Tibial nerve (tissue), 4 donors: Measurements from ENCODE around the gene WDFY3. TPM values are rescaled to one million over a fixed set of nuclear protein-coding genes. Genes with fewer than 3 reads are reported as not detected.

Source experiments
- DNase-seq, 2 donors: peaks; one replicate each; pipeline ENCODE4 v3.0.0-alpha.2; 2019; ENCODE audit warnings: low spot score in 2 of 2
- H3K27ac ChIP-seq, 4 donors: fragments of 200-600 bp; sonication (generic) in 3 of 4; one replicate each; pipeline ENCODE4 v1.5.1; 2017 to 2019; ENCODE audit warnings: mild to moderate bottlenecking in 1 of 4
- H3K27me3 ChIP-seq, 2 donors: fragments of 200-600 bp; sonication (generic) in 1 of 2; one replicate each; pipeline versions ENCODE4 v1.5.1 to v1.6.0; 2017 to 2019
- H3K36me3 ChIP-seq, 3 donors: fragments of 200-600 bp; sonication (generic); one replicate each; pipeline ENCODE4 v1.5.1; 2018 to 2019
- H3K4me1 ChIP-seq, 4 donors: fragments of 200-600 bp; sonication (generic) in 3 of 4; one replicate each; pipeline ENCODE4 v1.5.1; 2017 to 2019
- H3K4me3 ChIP-seq, 4 donors: fragments of 200-600 bp; sonication (generic) in 3 of 4; one replicate each; pipeline ENCODE4 v1.5.1; 2017 to 2019; ENCODE audit warnings: mild to moderate bottlenecking in 1 of 4, moderate library complexity in 1 of 4
- H3K9me3 ChIP-seq, 4 donors: fragments of 200-600 bp; sonication (generic) in 3 of 4; one replicate each; pipeline ENCODE4 v1.5.1; 2017 to 2019
- CTCF ChIP-seq, 5 experiments: fragments of 200-600 bp in 3 of 5; fragments of 450-650 bp in 2 of 5; sonication (generic) in 3 of 5; IDR thresholded peaks; one replicate each; pipeline ENCODE4 v1.5.1; 2016 to 2019; ENCODE audit warnings: antibody characterized with exemption in 5 of 5, mild to moderate bottlenecking in 3 of 5, moderate library complexity in 2 of 5
- EP300 ChIP-seq, 2 donors: sonication (generic); formaldehyde crosslinking; IDR thresholded peaks; one replicate each; pipeline ENCODE4 v1.6.1; 2017; ENCODE audit warnings: antibody characterized with exemption in 2 of 2, mild to moderate bottlenecking in 1 of 2
- POLR2A ChIP-seq, 2 donors: fragments of 450-650 bp; IDR thresholded peaks; one replicate each; pipeline ENCODE4 v1.6.1; 2017; ENCODE audit warnings: antibody characterized with exemption in 2 of 2, mild to moderate bottlenecking in 2 of 2, moderate library complexity in 2 of 2
- WGBS, 2 donors: methylation state at CpG; one replicate each; pipeline ENCODE4 v1.1.5; 2018; 5-methylcytosine and 5-hydroxymethylcytosine counted together
- total RNA-seq, 4 donors: library from RNA; depleted of rRNA; stranded (reverse); fragments of >200 nt; gene quantifications; one replicate each; pipeline ENCODE4 v1.1.0, GENCODE V29; 2016

The WDFY3 gene
- total RNA-seq, 4 donors from 2014 or later: 79.4 to 172 (median 116) TPM

DNA sequence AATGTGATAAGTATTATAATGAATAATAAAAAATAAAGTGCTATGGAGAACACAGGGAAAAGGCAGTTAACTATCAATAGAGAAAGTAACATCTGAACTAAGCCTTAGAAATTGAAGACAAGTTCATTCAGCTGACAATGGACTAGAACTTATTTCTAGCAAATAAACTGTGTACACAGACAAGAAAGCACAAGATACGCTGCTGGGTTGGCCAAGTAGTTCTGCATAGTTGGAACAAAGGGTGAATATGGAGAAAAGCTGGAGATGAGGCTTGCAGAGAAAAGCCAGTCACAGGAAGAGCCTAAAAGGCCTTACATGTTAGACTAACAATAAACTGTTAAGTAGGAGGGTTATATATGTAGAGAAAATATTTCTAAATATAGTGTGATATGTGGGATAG lies 71.2 kb downstream of the WDFY3 start:
- H3K4me3 ChIP-seq: no peak overlapping the region
- H3K9me3 ChIP-seq: no peaks in the 10 kb centered on the region
- no peak for TF ChIP-seq POLR2A (IDR thresholded peaks at IDR 0.05)
- TF ChIP-seq EP300 (IDR thresholded peaks at IDR 0.05): no peak
- no peak for TF ChIP-seq CTCF (IDR thresholded peaks at IDR 0.05)
- H3K4me1 ChIP-seq: peaks cover 0 to 9% (median 0%) of the 10 kb centered on the region in 4 donors
- DNase-seq: no peak
- no peaks in the 10 kb centered on the region for H3K27me3 ChIP-seq
- no peak overlapping the region for H3K27ac ChIP-seq
- peaks cover 0 to 19% (median 0%) of the 10 kb centered on the region in 3 donors for H3K36me3 ChIP-seq
- WGBS, 2 donors: 92 to 97% methylated on average over 1 of the region's 1 CpG

- Histone ChIP-seq H3K9me3 (no peaks in the 10 kb centered on the region), H3K4me1 (peaks cover 0 to 9% (median 0%) of the 10 kb centered on the region in 4 donors), H3K36me3 (peaks cover 0 to 19% (median 0%) of the 10 kb centered on the region in 3 donors), H3K27me3 (no peaks in the 10 kb centered on the region), H3K27ac (no peak overlapping the region), H3K4me3 (no peak overlapping the region)
- 96 to 98% methylated on average over 10 of the region's 10 CpGs for WGBS, 2 donors
- DNase-seq: no peak
- TF ChIP-seq EP300 (IDR thresholded peaks at IDR 0.05) (no peak), CTCF (IDR thresholded peaks at IDR 0.05) (no peak), POLR2A (IDR thresholded peaks at IDR 0.05) (no peak)
Measured at GRCh38 chr4:84894621-84895020, 71.9 kb downstream of the WDFY3 start.

DNA sequence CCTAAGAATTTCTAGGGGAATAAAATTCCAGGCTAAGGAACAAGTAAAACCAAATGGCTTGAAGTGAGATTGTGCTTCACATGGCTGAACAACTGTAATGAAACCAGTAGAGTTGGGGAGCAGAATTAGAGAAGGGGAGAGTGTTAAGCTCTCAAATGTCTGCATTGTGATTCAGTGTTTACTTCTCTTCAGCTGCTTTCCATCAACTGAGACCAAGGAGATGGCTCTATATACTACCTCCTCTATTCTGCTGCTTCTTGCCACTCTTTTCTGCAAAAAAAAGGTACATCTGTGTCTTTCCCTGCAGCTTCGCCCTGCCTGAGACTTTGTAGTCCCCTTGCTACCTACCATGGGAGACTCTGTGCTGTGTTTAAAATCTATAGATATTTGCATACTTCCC lies 73.5 kb downstream of the WDFY3 start:
- no peak for DNase-seq
- Histone ChIP-seq H3K4me1 (peaks cover 0 to 9% (median 0%) of the 10 kb centered on the region in 4 donors), H3K4me3 (no peak overlapping the region), H3K27me3 (no peaks in the 10 kb centered on the region), H3K27ac (no peak overlapping the region), H3K36me3 (peaks cover 0 to 19% (median 0%) of the 10 kb centered on the region in 3 donors), H3K9me3 (no peaks in the 10 kb centered on the region)
- 79 to 84% methylated on average over 1 of the region's 1 CpG for WGBS, 2 donors
- no peak for TF ChIP-seq EP300 (IDR thresholded peaks at IDR 0.05)
- TF ChIP-seq CTCF (IDR thresholded peaks at IDR 0.05): no peak

GRCh38 chr4:84887824-84888223 lies 78.7 kb downstream of the WDFY3 start:
- Histone ChIP-seq H3K9me3 (no peaks in the 10 kb centered on the region), H3K4me3 (no peak overlapping the region), H3K27me3 (no peaks in the 10 kb centered on the region), H3K36me3 (peaks cover 0 to 8% (median 0%) of the 10 kb centered on the region in 3 donors), H3K27ac (no peak overlapping the region), H3K4me1 (peaks cover 0 to 13% (median 0%) of the 10 kb centered on the region in 4 donors)
- no peak for DNase-seq
- WGBS, 2 donors: 94 to 96% methylated on average over 2 of the region's 2 CpGs
- no peak for TF ChIP-seq POLR2A (IDR thresholded peaks at IDR 0.05)
- no peak for TF ChIP-seq EP300 (IDR thresholded peaks at IDR 0.05)
- no peak for TF ChIP-seq CTCF (IDR thresholded peaks at IDR 0.05)

DNA sequence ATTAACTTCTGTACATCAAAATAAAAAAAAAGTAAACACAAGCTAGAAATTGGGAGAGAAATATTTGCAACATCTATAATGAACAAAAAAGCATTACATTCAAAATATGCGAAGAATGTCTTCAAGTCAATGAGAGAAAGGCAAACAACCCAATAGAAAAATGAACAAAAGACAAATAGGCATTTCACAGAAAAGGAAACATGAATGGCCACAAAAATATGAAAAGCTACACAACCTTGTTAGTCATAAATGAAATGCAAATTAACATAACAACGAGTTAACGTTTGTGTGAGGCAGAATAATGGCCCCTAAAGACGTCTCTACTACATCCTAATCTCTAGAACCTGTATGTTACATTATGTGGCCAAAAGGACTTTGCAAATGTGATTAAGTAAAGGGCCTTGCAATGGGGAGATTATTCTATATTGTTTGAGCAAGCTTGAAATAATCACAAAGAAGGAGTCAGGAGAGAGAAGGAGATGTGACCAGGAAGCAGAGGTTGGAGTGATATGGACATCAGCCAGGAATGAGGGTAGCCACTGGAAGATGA lies 86.8 kb downstream of the WDFY3 start:
- 48 to 50% methylated on average over 4 of the region's 4 CpGs for WGBS, 2 donors
- H3K27me3 ChIP-seq: no peaks in the 10 kb centered on the region
- H3K36me3 ChIP-seq: peaks cover 0 to 12% (median 0%) of the 10 kb centered on the region in 3 donors
- no peak overlapping the region for H3K4me3 ChIP-seq
- TF ChIP-seq CTCF (IDR thresholded peaks at IDR 0.05) (no peak), EP300 (IDR thresholded peaks at IDR 0.05) (no peak), POLR2A (IDR thresholded peaks at IDR 0.05) (no peak)
- peaks cover 0 to 13% (median 0%) of the 10 kb centered on the region in 4 donors for H3K4me1 ChIP-seq
- H3K27ac ChIP-seq: no peak overlapping the region
- H3K9me3 ChIP-seq: no peaks in the 10 kb centered on the region
- DNase-seq: no peak
